H1 (cell line): ENCODE data around the gene ANKS1B. TPM values are rescaled to one million over a fixed set of nuclear protein-coding genes. Genes with fewer than 3 reads are reported as not detected.

Experiments used
- CTCF ChIA-PET: fragments of 300-600 bp; sonication (Branson Sonifier 250); formaldehyde crosslinking; loops from one replicate; lab custom pipeline; 2021; ENCODE audit not compliant: partially characterized antibody; lab: Charles Lee
- POLR2A ChIA-PET: fragments of 300-600 bp; sonication (Branson Sonifier 250); formaldehyde crosslinking; loops from one replicate; lab custom pipeline; 2021; ENCODE audit warnings: inconsistent platforms; ENCODE audit not compliant: partially characterized antibody; lab: Charles Lee
- DNase-seq, 2 experiments: peaks; one replicate each; pipeline versions ENCODE4 v3.0.0 to v3.0.0-alpha.2; 2010 to 2022; ENCODE audit warnings: low spot score in 2 of 2, low read depth in 1 of 2, mixed read lengths in 1 of 2
- FAIRE-seq: peaks from 2 replicates; lab custom pipeline; 2011; peaks lifted over from hg19 to GRCh38; lab: Jason Lieb, UNC
- H2AFZ ChIP-seq: 2 replicates; pipeline ENCODE4 v1.8.1; 2012; ENCODE audit warnings: low read length, inconsistent platforms
- H2AK5ac ChIP-seq: 2 replicates; pipeline ENCODE4 v1.6.1; 2013; ENCODE audit warnings: low read depth, low read length
- H2BK120ac ChIP-seq: replicated peaks from 2 replicates; pipeline ENCODE3; 2013; ENCODE audit warnings: low read depth, low read length, inconsistent platforms
- H2BK12ac ChIP-seq: 2 replicates; pipeline ENCODE4 v1.6.1; 2013; ENCODE audit warnings: low read depth, low read length
- H2BK15ac ChIP-seq: 2 replicates; pipeline ENCODE4 v1.6.1; 2013; ENCODE audit warnings: low read length
- H2BK20ac ChIP-seq: 2 replicates; pipeline ENCODE4 v1.6.1; 2013; ENCODE audit warnings: low read length
- H2BK5ac ChIP-seq: 2 replicates; pipeline ENCODE4 v1.6.1; 2013; ENCODE audit warnings: low read depth, low read length
- H3K14ac ChIP-seq: 2 replicates; pipeline ENCODE4 v1.6.1; 2013; ENCODE audit warnings: inconsistent platforms; ENCODE audit not compliant: insufficient read length
- H3K18ac ChIP-seq: 2 replicates; pipeline ENCODE4 v1.6.1; 2013; ENCODE audit warnings: low read length; ENCODE audit errors: extremely low read depth
- H3K23ac ChIP-seq: 2 replicates; pipeline ENCODE4 v1.6.1; 2013; ENCODE audit warnings: inconsistent platforms; ENCODE audit not compliant: insufficient read length
- H3K23me2 ChIP-seq: 2 replicates; pipeline ENCODE4 v1.6.1; 2013; ENCODE audit warnings: low read depth, low read length
- H3K27ac ChIP-seq: 2 replicates; pipeline ENCODE4 v1.6.1; 2011; ENCODE audit warnings: low read depth, low read length, inconsistent platforms
- H3K27me3 ChIP-seq, 4 experiments: replicated peaks in 1 of 4; 1 replicate in 1 of 4; 2 replicates in 3 of 4; pipeline versions ENCODE4 v1.6.1 to v1.8.1; 2011 to 2013; ENCODE audit warnings: low read length in 3 of 4, mild to moderate bottlenecking in 3 of 4, inconsistent platforms in 2 of 4, mixed read lengths in 2 of 4, moderate library complexity in 1 of 4; ENCODE audit not compliant: control insufficient read depth in 3 of 4, insufficient read depth in 3 of 4; ENCODE audit errors: extremely low read depth in 1 of 4
- H3K36me3 ChIP-seq, 4 experiments: 2 replicates each; pipeline versions ENCODE4 v1.6.1 to v1.8.1; 2011 to 2013; ENCODE audit warnings: mild to moderate bottlenecking in 4 of 4, low read length in 3 of 4, moderate library complexity in 2 of 4, control low read depth in 1 of 4, inconsistent platforms in 1 of 4; ENCODE audit not compliant: insufficient read depth in 4 of 4, control insufficient read depth in 2 of 4
- H3K4ac ChIP-seq: replicated peaks from 2 replicates; pipeline ENCODE3; 2013; ENCODE audit warnings: low read length, low read depth, mixed read lengths, inconsistent platforms; ENCODE audit not compliant: insufficient read length
- H3K4me1 ChIP-seq, 4 experiments: replicated peaks in 1 of 4; 1 replicate in 1 of 4; 2 replicates in 3 of 4; pipeline versions ENCODE4 v1.6.1 to v1.8.1; 2011 to 2013; ENCODE audit warnings: low read length in 3 of 4, inconsistent platforms in 2 of 4, mixed read lengths in 1 of 4; ENCODE audit not compliant: insufficient read depth in 4 of 4, control insufficient read depth in 3 of 4
- H3K4me2 ChIP-seq, 2 experiments: 2 replicates each; pipeline versions ENCODE4 v1.6.1 to v1.8.1; 2011 to 2013; ENCODE audit warnings: low read depth in 2 of 2, low read length in 2 of 2, control low read depth in 1 of 2, inconsistent platforms in 1 of 2, mild to moderate bottlenecking in 1 of 2; ENCODE audit not compliant: insufficient read depth in 1 of 2
- H3K4me3 ChIP-seq, 4 experiments: fragments of 200-600, 300-600 bp in 1 of 4; sonication (generic), shearing (Covaris generic), sonication (Bioruptor Twin) in 1 of 4; 2 replicates each; pipeline versions ENCODE4 v1.5.1 to v1.8.1; 2011 to 2016; ENCODE audit warnings: low read length in 4 of 4, low read depth in 3 of 4, control low read depth in 2 of 4, inconsistent platforms in 2 of 4, mild to moderate bottlenecking in 2 of 4, mixed read lengths in 1 of 4, moderate library complexity in 1 of 4; ENCODE audit not compliant: insufficient read depth in 2 of 4; ENCODE audit errors: extremely low read depth in 1 of 4
- H3K56ac ChIP-seq: replicated peaks from 2 replicates; pipeline ENCODE3; 2013; ENCODE audit warnings: low read depth, mild to moderate bottlenecking, mixed read lengths, low read length, inconsistent platforms; ENCODE audit not compliant: insufficient read length
- H3K79me1 ChIP-seq: 2 replicates; pipeline ENCODE4 v1.6.1; 2013; ENCODE audit warnings: low read depth, low read length, control low read depth
- H3K79me2 ChIP-seq, 2 experiments: 2 replicates each; pipeline versions ENCODE4 v1.6.1 to v1.8.1; 2012 to 2013; ENCODE audit warnings: low read length in 2 of 2, mild to moderate bottlenecking in 2 of 2, inconsistent platforms in 1 of 2; ENCODE audit not compliant: insufficient read depth in 2 of 2, control insufficient read depth in 1 of 2
- H3K9ac ChIP-seq, 4 experiments: replicated peaks in 1 of 4; 1 replicate in 1 of 4; 2 replicates in 3 of 4; pipeline versions ENCODE4 v1.6.1 to v1.8.1; 2011 to 2013; ENCODE audit warnings: low read depth in 3 of 4, low read length in 3 of 4, control low read depth in 2 of 4, mild to moderate bottlenecking in 2 of 4, moderate library complexity in 2 of 4, inconsistent platforms in 1 of 4; ENCODE audit errors: extremely low read depth in 1 of 4
- H3K9me3 ChIP-seq, 2 experiments: 2 replicates each; pipeline versions ENCODE4 v1.6.1 to v1.8.1; 2012 to 2013; ENCODE audit warnings: mild to moderate bottlenecking in 2 of 2, moderate library complexity in 2 of 2, control low read depth in 1 of 2, inconsistent platforms in 1 of 2, low read depth in 1 of 2, low read length in 1 of 2, mixed read lengths in 1 of 2; ENCODE audit not compliant: insufficient read depth in 2 of 2
- H4K20me1 ChIP-seq, 2 experiments: replicated peaks in 1 of 2; 2 replicates each; pipeline versions ENCODE3 to v1.8.1; 2011 to 2013; ENCODE audit warnings: inconsistent platforms in 2 of 2, low read length in 2 of 2, mild to moderate bottlenecking in 1 of 2; ENCODE audit not compliant: insufficient read depth in 2 of 2, control insufficient read depth in 1 of 2
- H4K5ac ChIP-seq: 2 replicates; pipeline ENCODE4 v1.6.1; 2013; ENCODE audit warnings: low read length, low read depth, mixed read lengths, inconsistent platforms; ENCODE audit not compliant: insufficient read length
- H4K8ac ChIP-seq: 2 replicates; pipeline ENCODE4 v1.8.0; 2013; ENCODE audit warnings: mild to moderate bottlenecking, moderate library complexity, low read length, inconsistent platforms; ENCODE audit not compliant: insufficient read depth; ENCODE audit errors: extremely low read depth
- H4K91ac ChIP-seq: replicated peaks from 2 replicates; pipeline ENCODE3; 2013; ENCODE audit warnings: low read length, mixed read lengths, inconsistent platforms; ENCODE audit not compliant: insufficient read length
- CREB1 ChIP-seq: IDR thresholded peaks from 2 replicates; pipeline ENCODE4 v1.6.1; 2012; ENCODE audit warnings: inconsistent platforms
- RNF2 ChIP-seq: fragments of 200-900, 300-1000 bp; sonication (generic); IDR thresholded peaks from 2 replicates; pipeline ENCODE4 v1.7.1; 2016; ENCODE audit warnings: borderline replicate concordance, low read depth, mild to moderate bottlenecking, antibody characterized with exemption, low read length; ENCODE audit not compliant: poor library complexity, severe bottlenecking; ENCODE audit errors: missing control alignments
- SIRT6 ChIP-seq: IDR thresholded peaks from one replicate; pipeline ENCODE4 v1.7.1; 2012; ENCODE audit warnings: low read length, inconsistent platforms
- SRF ChIP-seq: IDR thresholded peaks from 2 replicates; pipeline ENCODE4 v1.6.1; 2011; ENCODE audit warnings: mild to moderate bottlenecking, low read depth, low read length, moderate library complexity
- TBP ChIP-seq: IDR thresholded peaks from 2 replicates; pipeline ENCODE4 v1.6.1; 2011; ENCODE audit warnings: low read depth, low read length, improper control_type of control experiment
- ZNF274 ChIP-seq: IDR thresholded peaks from 2 replicates; pipeline ENCODE4 v1.7.0; 2012; ENCODE audit warnings: low read length, borderline replicate concordance; ENCODE audit errors: extremely low read depth
- WGBS, 2 experiments: shearing (Covaris generic) in 1 of 2; methylation state at CpG; one replicate each; pipeline versions ENCODE4 v1.1.6 to v1.1.7; 2013 to 2015; ENCODE audit warnings: low lambda C conversion rate in 2 of 2, mixed read lengths in 2 of 2, inconsistent platforms in 1 of 2, low coverage in 1 of 2, missing lambda C conversion rate in 1 of 2; ENCODE audit not compliant: insufficient replicate concordance in 2 of 2, insufficient coverage in 1 of 2, insufficient read length in 1 of 2; ENCODE audit errors: extremely low coverage in 1 of 2, missing lambda C conversion rate in 1 of 2; 5-methylcytosine and 5-hydroxymethylcytosine counted together
- polyA plus RNA-seq, 7 experiments: library from polyadenylated mRNA; depleted of rRNA in 3 of 7; stranded (reverse) in 5 of 7; unstranded in 2 of 7; fragments of >200 nt in 5 of 7; fragments of 200-250 nt in 2 of 7; gene quantifications; 1 replicate in 5 of 7; 2 replicates in 1 of 7; 4 replicates in 1 of 7; pipeline versions ENCODE4 v1.2.1 to v1.2.3, GENCODE V29; 2011 to 2013; ENCODE audit warnings: missing spikeins in 2 of 7, mixed read lengths in 2 of 7
- total RNA-seq: library from RNA; stranded (reverse); fragmentation: NEBNext Ultra II Directional; extraction: Animal tissue kit (Norgen Biotek cat#: 25700); gene quantifications from 2 replicates; pipeline ENCODE4 v1.2.1, GENCODE V29; 2021
- TF ChIP-seq, protein P1 (sequence below): IDR thresholded peaks from 2 replicates; pipeline ENCODE4 v1.6.1; 2012; ENCODE audit warnings: inconsistent platforms

The ANKS1B gene
- total and polyA plus RNA-seq, 2 of the 8 experiments (the other 6 are each of a cell fraction or from before 2014, with no cell fraction given), result 2.7 to 6.1 TPM

DNA sequence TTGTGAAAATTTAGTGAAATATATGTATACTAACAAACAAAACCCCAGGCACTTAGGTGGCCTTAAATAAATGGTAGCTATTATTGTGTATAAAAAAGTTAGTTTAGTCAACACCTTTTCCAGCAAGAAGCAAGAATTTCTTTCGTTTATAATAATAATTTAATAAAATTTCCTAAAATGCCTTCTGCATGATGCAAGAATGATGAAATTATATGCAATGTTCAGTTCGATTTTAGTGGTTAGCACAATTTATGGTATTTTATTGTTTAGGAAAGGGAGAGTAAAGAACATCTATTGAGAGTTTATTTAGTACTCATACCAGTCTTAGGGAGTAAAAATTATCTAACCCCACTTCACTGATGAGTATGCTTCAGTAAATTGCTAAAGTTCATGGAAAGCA is 1048.9 kb downstream of the ANKS1B start:
- Histone ChIP-seq H3K79me1 (no peaks in the 10 kb centered on the region), H3K23me2 (no peaks in the 10 kb centered on the region), H3K4me3 (no peak overlapping the region), H3K56ac (no peak overlapping the region), H4K20me1 (no peaks in the 10 kb centered on the region), H2BK20ac (no peak overlapping the region), H3K4me2 (no peak overlapping the region), H3K9ac (no peak overlapping the region), H3K79me2 (no peaks in the 10 kb centered on the region), H3K4me1 (peaks cover 0 to 7% (median 3%) of the 10 kb centered on the region in 4 experiments; a peak in 2 of 7 replicates), H3K14ac (no peak overlapping the region), H3K9me3 (no peaks in the 10 kb centered on the region), H2AK5ac (no peak overlapping the region), H2BK120ac (no peak overlapping the region), H3K18ac (no peak overlapping the region), H3K4ac (no peak overlapping the region), H2BK15ac (no peak overlapping the region), H3K27me3 (no peaks in the 10 kb centered on the region), H4K91ac (no peak overlapping the region), H3K27ac (no peak overlapping the region), H3K36me3 (no peaks in the 10 kb centered on the region), H3K23ac (no peak overlapping the region), H4K5ac (no peak overlapping the region), H2AFZ (no peak overlapping the region), H2BK5ac (no peak overlapping the region), H2BK12ac (no peak overlapping the region), H4K8ac (no peak overlapping the region)
- 83 to 100% methylated on average over 1 to 2 of the region's 2 CpGs for WGBS, 2 experiments
- ChIA-PET POLR2A (no interaction called here), CTCF (interaction anchor here (1.9 kb wide), 1 partner anchor 192 kb away, joined by 4 read pairs; no protein-coding TSS in a partner anchor)
- no peak for DNase-seq
- no peak for FAIRE-seq
- TF ChIP-seq CREB1 (no peak), SIRT6 (no peak), TBP (no peak), ZNF274 (no peak), RNF2 (no peak), SRF (no peak)
- TF ChIP-seq, protein P1, sequence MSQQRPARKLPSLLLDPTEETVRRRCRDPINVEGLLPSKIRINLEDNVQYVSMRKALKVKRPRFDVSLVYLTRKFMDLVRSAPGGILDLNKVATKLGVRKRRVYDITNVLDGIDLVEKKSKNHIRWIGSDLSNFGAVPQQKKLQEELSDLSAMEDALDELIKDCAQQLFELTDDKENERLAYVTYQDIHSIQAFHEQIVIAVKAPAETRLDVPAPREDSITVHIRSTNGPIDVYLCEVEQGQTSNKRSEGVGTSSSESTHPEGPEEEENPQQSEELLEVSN, result no peak
